NCI-H146 treated with DMSO at 0.1 percent for 48 hours (cell line): Measurements from ENCODE around the gene COMMD3.
"Not testable (repeated sequence)": the region's sequence is repeated elsewhere in the genome, so short reads cannot be mapped to it uniquely, and the experiment has no call there.

Experiments used
- DNase-seq: peaks from one replicate; lab custom pipeline; 2025; ENCODE audit not compliant: unreplicated experiment; lab: John Stamatoyannopoulos, UW

Gene COMMD3

GRCh38 chr10:22316286-22317075, at the start of gene COMMD3:
TSS of gene COMMD3 (plus strand) at chr10:22316388. CDS start at chr10:22316418, 30 bp downstream.
- DNase-seq = peak; percentile 94

GRCh38 chr10:22268503-22268902, 47.7 kb upstream of the COMMD3 start:
- DNase-seq = no peak

GRCh38 chr10:22271786-22272185, 44.4 kb upstream of the COMMD3 start:
- DNase-seq = no peak

- DNase-seq = no peak
These were observed 37.8 kb upstream of the COMMD3 start for GRCh38 chr10:22278441-22278782.

GRCh38 chr10:22280078-22280477, 36.1 kb upstream of the COMMD3 start:
- no peak for DNase-seq

GRCh38 chr10:22285130-22285529, 31.1 kb upstream of the COMMD3 start:
- DNase-seq = no peak

GRCh38 chr10:22293747-22294404, 22.3 kb upstream of the COMMD3 start:
- DNase-seq = no peak

GRCh38 chr10:22294694-22295093, 21.5 kb upstream of the COMMD3 start:
- no peak for DNase-seq

GRCh38 chr10:22301193-22301592, 15.0 kb upstream of the COMMD3 start:
- no peak for DNase-seq

- DNase-seq = no peak
These were observed 12.7 kb upstream of the COMMD3 start for GRCh38 chr10:22303461-22303860.

GRCh38 chr10:22305721-22306120, 10.5 kb upstream of the COMMD3 start:
- no peak for DNase-seq

- no peak for DNase-seq
These were observed 7.8 kb upstream of the COMMD3 start for GRCh38 chr10:22308390-22308789.

- DNase-seq = no peak
These were observed 6.8 kb upstream of the COMMD3 start for GRCh38 chr10:22309180-22310000.

- DNase-seq = not testable (repeated sequence)
These were observed 6.2 kb upstream of the COMMD3 start for GRCh38 chr10:22310012-22310411.

GRCh38 chr10:22310928-22311327, 5.3 kb upstream of the COMMD3 start:
- DNase-seq = no peak

GRCh38 chr10:22314852-22315251, 1.3 kb upstream of the COMMD3 start:
- DNase-seq = no peak

GRCh38 chr10:22315455-22316285, 518 bp upstream of the COMMD3 start:
- DNase-seq = no peak

GRCh38 chr10:22317076-22317370, 835 bp downstream of the COMMD3 start:
- DNase-seq = no peak

GRCh38 chr10:22317771-22318565, 1.8 kb downstream of the COMMD3 start:
- no peak for DNase-seq

GRCh38 chr10:22318772-22319171, 2.6 kb downstream of the COMMD3 start:
- DNase-seq = no peak
